Aorta (tissue), 5 donors: Measurements from ENCODE around the gene TMEM132C. TPM values are rescaled to one million over a fixed set of nuclear protein-coding genes. Genes with fewer than 3 reads are reported as not detected.

ENCODE experiments used
- ATAC-seq: fragments of 200-7000 bp; cut with Tn5 transposase; one replicate; pipeline ENCODE4 v1.9.1; 2022; ENCODE audit warnings: moderate library complexity; ENCODE audit not compliant: low FRiP score
- DNase-seq, 2 donors: peaks; one replicate each; pipeline ENCODE4 v3.0.0-alpha.2; 2020
- H3K27ac ChIP-seq, 2 donors: one replicate each; pipeline ENCODE4 v1.5.1; 2013; ENCODE audit warnings: low read length in 2 of 2, mild to moderate bottlenecking in 2 of 2, moderate library complexity in 2 of 2, control low read depth in 1 of 2, inconsistent platforms in 1 of 2, low read depth in 1 of 2
- H3K27me3 ChIP-seq, 2 donors: one replicate each; pipeline ENCODE4 v1.6.1; 2013; ENCODE audit warnings: control low read depth in 1 of 2, low read length in 1 of 2, mild to moderate bottlenecking in 1 of 2, moderate library complexity in 1 of 2; ENCODE audit not compliant: insufficient read depth in 2 of 2, control insufficient read depth in 1 of 2
- H3K36me3 ChIP-seq, 2 donors: one replicate each; pipeline ENCODE4 v1.6.1; 2013; ENCODE audit warnings: control low read depth in 1 of 2, low read length in 1 of 2, mild to moderate bottlenecking in 1 of 2; ENCODE audit not compliant: insufficient read depth in 2 of 2, control insufficient read depth in 1 of 2
- H3K4me1 ChIP-seq, 2 donors: one replicate each; pipeline ENCODE4 v1.6.1; 2013; ENCODE audit warnings: low read length in 2 of 2, control low read depth in 1 of 2, mild to moderate bottlenecking in 1 of 2, moderate library complexity in 1 of 2; ENCODE audit not compliant: insufficient read depth in 2 of 2, control insufficient read depth in 1 of 2
- H3K4me3 ChIP-seq, 2 donors: one replicate each; pipeline ENCODE4 v1.5.1; 2013; ENCODE audit warnings: low read length in 2 of 2, control low read depth in 1 of 2, mild to moderate bottlenecking in 1 of 2
- H3K9me3 ChIP-seq: one replicate; pipeline ENCODE4 v1.6.1; 2013; ENCODE audit warnings: mild to moderate bottlenecking, low read length; ENCODE audit not compliant: control insufficient read depth
- WGBS, 2 donors: extraction: QIAGEN DNeasy Blood & Tissue Kit; methylation state at CpG; one replicate each; pipeline ENCODE4 v1.1.7; 2013; 5-methylcytosine and 5-hydroxymethylcytosine counted together
- intact Hi-C, 2 donors: fragments of 100-400 bp; cut with DNase I; formaldehyde crosslinking; loops; one replicate each; pipeline versions ENCODE4 v1.14.2 to v1.15.0; 2022
- polyA plus RNA-seq, 2 donors: library from polyadenylated mRNA; stranded (reverse); fragments of 200-250 nt; gene quantifications; one replicate each; pipeline ENCODE4 v1.2.3, GENCODE V29; 2013
- total RNA-seq, 2 donors: library from RNA; stranded (reverse); fragmentation: NEBNext Ultra II Directional; extraction: Animal tissue kit (Norgen Biotek cat#: 25700); gene quantifications; one replicate each; pipeline ENCODE4 v1.2.1, GENCODE V29; 2021
- donor health status: healthy with polysubstance abuse.
- donor health status: Bipolar disorder and iron deficiency.
- donor health status: DM: no; HTN: no; CAD: no.
- donor health status: DM: no; HTN: no; CAD: no.
- donor health status: DM: yes; HTN: yes; CAD: no.

TMEM132C gene
- total and polyA plus RNA-seq, 4 donors = 0.49 to 0.78 TPM; not detected in 2

DNA sequence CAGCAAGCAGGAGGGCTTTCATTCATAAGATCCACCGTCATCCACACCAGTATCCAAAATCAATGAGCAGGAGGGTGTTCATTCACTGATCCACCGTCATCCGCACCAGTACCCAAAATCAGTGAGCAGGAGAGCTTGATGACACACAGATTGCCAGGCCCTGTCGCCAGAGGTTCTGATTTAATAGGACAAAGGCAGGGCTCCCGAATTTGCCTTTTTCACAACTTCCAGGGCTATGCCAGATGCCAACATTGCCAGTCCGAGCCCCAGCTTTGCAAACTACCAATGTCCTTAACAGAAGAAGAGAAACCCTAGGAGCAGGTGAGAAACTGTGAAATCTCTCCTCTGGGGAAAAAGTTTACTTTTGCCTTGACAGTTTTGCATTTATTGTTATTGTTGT lies 441.8 kb downstream of the TMEM132C start:
- WGBS, 2 donors = 77 to 81% methylated on average over 6 of the region's 6 CpGs
- Histone ChIP-seq H3K9me3 (peaks cover 1% of the 10 kb centered on the region), H3K4me3 (no peak overlapping the region), H3K27me3 (no peaks in the 10 kb centered on the region), H3K4me1 (no peaks in the 10 kb centered on the region), H3K36me3 (no peaks in the 10 kb centered on the region), H3K27ac (no peak overlapping the region)
- ATAC-seq (no peak), DNase-seq (no peak)
- intact Hi-C loops = no loop called here

DNA sequence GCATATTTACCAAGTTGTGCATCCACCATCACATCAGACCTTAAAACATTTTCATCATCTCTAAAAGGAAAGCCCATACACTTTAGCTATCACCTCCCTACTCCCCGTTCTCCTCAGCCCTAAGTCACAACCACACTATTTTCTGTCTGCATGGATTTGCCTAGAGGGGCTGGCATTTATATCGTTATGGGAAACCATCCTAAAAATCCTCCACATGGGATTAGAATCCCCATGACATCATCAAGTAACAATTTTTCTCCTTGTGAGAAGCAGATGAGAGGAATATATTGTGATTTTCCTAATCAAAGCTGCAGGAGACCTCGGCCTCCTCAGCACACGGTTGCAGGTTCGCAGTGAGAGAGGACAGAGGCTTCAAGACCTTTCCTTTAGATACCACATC lies 442.7 kb downstream of the TMEM132C start:
- Histone ChIP-seq H3K27me3 (no peaks in the 10 kb centered on the region), H3K36me3 (no peaks in the 10 kb centered on the region), H3K4me1 (no peaks in the 10 kb centered on the region), H3K4me3 (no peak overlapping the region), H3K27ac (no peak overlapping the region), H3K9me3 (no peaks in the 10 kb centered on the region)
- DNase-seq (no peak), ATAC-seq (no peak)
- intact Hi-C loops = no loop called here
- WGBS, 2 donors = 12 to 26% methylated on average over 5 of the region's 5 CpGs

DNA sequence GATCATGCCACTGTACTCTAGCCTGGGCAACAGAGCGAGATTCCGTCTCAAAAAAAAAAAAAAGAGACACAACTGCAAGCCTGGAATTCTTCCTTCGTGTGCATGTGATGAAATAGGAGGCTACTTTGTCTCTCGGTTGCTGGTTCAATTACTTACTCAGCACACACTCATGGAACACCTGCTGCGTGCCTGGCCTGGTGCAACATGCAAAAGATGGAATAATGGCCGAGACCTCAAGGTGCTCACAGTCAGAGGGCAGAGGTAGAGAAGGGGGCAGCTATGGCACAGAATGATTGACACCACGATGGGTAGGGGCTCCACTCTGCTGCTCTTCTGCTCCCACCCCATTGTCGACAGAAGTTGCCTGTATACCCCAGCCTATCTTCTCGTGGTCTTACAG lies 444.5 kb downstream of the TMEM132C start:
- DNase-seq (no peak), ATAC-seq (no peak)
- 80 to 84% methylated on average over 9 of the region's 9 CpGs for WGBS, 2 donors
- H3K27me3 ChIP-seq = no peaks in the 10 kb centered on the region
- no peak overlapping the region for H3K27ac ChIP-seq
- intact Hi-C loops = no loop called here
- no peaks in the 10 kb centered on the region for H3K36me3 ChIP-seq
- no peak overlapping the region for H3K4me3 ChIP-seq
- H3K9me3 ChIP-seq = no peaks in the 10 kb centered on the region
- no peaks in the 10 kb centered on the region for H3K4me1 ChIP-seq

DNA sequence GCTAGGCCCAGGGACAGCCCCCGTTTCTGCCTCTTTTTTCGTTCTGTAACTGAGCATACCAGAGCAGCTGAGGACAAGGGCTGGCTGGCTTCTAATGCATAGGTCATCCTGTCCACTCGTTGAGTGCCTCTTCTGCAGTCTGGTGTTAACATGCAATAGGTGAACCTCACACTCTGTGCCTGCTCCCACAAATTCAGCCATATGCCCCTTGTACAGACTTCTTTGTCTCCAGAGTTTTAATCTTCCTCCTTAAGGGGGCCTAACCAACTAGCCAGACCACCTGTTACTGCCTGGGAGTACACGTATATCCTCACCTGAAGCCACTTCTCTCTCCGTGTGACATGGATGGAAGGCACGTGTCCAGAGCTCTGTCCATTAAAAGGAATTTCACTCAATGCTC lies 445.7 kb downstream of the TMEM132C start:
- ATAC-seq (no peak), DNase-seq (no peak)
- H3K9me3 ChIP-seq = peaks cover 2% of the 10 kb centered on the region
- H3K4me3 ChIP-seq = no peak overlapping the region
- H3K27ac ChIP-seq = no peak overlapping the region
- no peaks in the 10 kb centered on the region for H3K36me3 ChIP-seq
- 78 to 81% methylated on average over 6 of the region's 6 CpGs for WGBS, 2 donors
- H3K4me1 ChIP-seq = no peaks in the 10 kb centered on the region
- intact Hi-C loops = no loop called here
- H3K27me3 ChIP-seq = no peaks in the 10 kb centered on the region

DNA sequence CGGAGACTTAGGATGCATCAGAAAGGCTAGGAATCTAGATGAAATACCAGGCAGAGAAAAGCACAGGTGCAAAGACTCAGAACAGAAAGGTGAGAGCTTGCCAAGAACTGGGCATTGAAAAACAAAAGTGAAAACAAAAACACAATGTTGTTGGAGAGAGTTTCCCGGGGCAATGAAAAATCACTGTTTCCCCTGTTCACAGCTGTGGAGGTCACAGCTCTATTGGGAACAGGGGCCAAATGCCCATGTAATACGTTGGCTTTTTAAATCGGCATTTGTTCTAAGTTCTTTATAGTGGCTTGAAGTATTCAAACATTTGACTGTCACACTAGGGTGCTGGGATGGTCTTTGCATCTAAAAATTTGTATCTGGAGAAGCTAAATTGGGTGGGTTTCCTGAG lies 448.5 kb downstream of the TMEM132C start:
- H3K27me3 ChIP-seq = no peaks in the 10 kb centered on the region
- DNase-seq (no peak), ATAC-seq (no peak)
- no peak overlapping the region for H3K4me3 ChIP-seq
- intact Hi-C loops = no loop called here
- H3K36me3 ChIP-seq = no peaks in the 10 kb centered on the region
- no peaks in the 10 kb centered on the region for H3K4me1 ChIP-seq
- peaks cover 4% of the 10 kb centered on the region for H3K9me3 ChIP-seq
- 40 to 58% methylated on average over 4 of the region's 4 CpGs for WGBS, 2 donors
- H3K27ac ChIP-seq = no peak overlapping the region

DNA sequence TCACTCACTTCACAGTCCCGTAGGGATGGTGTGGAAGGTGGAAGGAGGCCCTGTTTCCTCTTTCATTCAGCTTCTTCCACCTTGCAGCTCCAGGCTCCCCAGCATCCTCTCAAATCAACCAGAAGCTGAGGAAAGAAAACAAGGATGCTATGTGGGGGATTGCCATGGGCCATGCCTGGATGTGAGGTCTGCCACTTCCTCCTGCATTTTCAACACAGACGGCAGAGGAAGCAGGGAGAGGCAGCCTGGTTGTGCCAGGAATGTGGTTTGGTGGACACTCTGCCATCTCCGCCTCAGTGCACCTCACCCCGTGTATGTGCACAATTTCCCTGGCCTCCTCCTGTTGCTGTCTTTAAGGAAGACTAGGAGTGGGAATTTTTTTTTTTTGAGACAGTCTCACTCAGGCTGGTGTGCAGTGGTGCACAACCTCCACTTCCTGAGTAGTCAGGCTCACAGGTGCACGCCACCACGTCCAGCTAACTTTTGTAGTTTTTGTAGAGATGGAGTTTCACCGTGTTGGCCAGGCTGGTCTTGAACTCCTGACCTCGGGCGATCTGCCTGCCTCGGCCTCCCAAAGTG lies 457.6 kb downstream of the TMEM132C start:
- Histone ChIP-seq H3K27me3 (no peaks in the 10 kb centered on the region), H3K36me3 (no peaks in the 10 kb centered on the region), H3K9me3 (no peaks in the 10 kb centered on the region), H3K4me1 (no peaks in the 10 kb centered on the region), H3K4me3 (no peak overlapping the region), H3K27ac (no peak overlapping the region)
- 85 to 86% methylated on average over 10 of the region's 10 CpGs for WGBS, 2 donors
- intact Hi-C loops = no loop called here
- DNase-seq = no peak
- ATAC-seq = no peak

DNA sequence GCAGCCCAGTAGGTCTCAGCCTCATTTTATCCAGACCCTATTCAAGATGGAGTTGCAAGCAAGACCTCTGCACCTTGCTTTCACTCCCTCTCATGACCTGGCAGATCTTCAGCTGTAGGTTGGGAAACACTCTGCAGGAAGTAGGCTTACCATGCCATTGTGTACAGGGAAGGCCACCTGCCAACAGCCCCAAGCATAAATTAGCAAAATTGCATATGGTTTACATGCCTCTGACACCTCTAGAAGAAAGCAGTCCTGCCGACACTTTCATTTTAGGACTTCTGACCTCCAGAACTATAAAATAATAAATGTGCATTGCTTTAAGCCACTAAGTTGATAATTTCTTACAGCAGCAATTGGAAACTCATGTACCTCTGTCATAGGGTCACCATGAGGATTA lies 459.9 kb downstream of the TMEM132C start:
- no peak for DNase-seq
- Histone ChIP-seq H3K4me1 (no peaks in the 10 kb centered on the region), H3K4me3 (no peak overlapping the region), H3K9me3 (no peaks in the 10 kb centered on the region), H3K36me3 (no peaks in the 10 kb centered on the region), H3K27ac (no peak overlapping the region), H3K27me3 (no peaks in the 10 kb centered on the region)
- intact Hi-C loops = no loop called here
- no peak for ATAC-seq
- 56 to 69% methylated on average over 1 of the region's 1 CpG for WGBS, 2 donors

DNA sequence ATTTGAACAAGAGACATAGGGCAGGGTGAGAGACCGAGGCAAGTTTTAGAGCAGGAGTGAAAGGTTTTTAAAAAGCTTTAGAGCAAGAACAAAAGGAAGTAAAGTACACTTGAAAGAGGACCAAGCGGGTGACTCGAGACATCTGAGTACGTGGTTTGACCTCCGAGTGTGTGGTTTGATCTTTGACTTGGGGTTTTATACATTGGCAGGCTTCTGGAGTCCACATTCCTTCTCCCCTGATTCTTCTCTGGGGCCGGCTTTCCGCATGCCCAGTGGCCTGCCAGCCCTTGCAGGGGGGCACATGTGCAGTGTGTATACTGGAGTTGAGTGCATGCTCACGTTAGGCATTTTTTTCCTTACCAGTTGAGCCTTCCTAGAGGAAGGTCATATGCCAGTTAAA lies 460.5 kb downstream of the TMEM132C start:
- H3K4me3 ChIP-seq = no peak overlapping the region
- H3K4me1 ChIP-seq = no peaks in the 10 kb centered on the region
- H3K27me3 ChIP-seq = no peaks in the 10 kb centered on the region
- 74 to 81% methylated on average over 8 of the region's 8 CpGs for WGBS, 2 donors
- DNase-seq (no peak), ATAC-seq (no peak)
- H3K36me3 ChIP-seq = no peaks in the 10 kb centered on the region
- no peak overlapping the region for H3K27ac ChIP-seq
- peaks cover 2% of the 10 kb centered on the region for H3K9me3 ChIP-seq
- intact Hi-C loops = no loop called here

DNA sequence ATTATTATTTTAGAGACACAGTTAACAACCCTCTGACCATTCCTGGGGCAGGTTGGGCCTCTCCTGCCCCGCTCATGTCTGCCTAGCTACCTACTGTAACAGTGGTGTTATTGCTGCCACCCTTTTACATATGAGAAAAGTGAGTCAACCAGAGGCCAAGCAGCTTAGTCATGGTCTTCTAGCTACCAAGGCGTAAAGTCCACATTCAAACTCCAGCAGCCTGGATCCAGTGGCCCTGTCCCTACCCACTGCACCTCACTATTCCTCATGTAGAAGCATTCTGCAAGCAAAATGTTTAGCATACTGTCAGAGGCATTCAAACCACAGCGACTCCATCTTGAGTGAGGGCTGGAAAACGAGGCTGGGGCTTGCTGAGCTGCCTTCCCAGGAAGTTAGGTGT lies 461.0 kb downstream of the TMEM132C start:
- H3K4me1 ChIP-seq = no peaks in the 10 kb centered on the region
- ATAC-seq (no peak), DNase-seq (no peak)
- H3K27me3 ChIP-seq = no peaks in the 10 kb centered on the region
- intact Hi-C loops = no loop called here
- 67 to 70% methylated on average over 4 of the region's 4 CpGs for WGBS, 2 donors
- no peak overlapping the region for H3K27ac ChIP-seq
- H3K4me3 ChIP-seq = no peak overlapping the region
- H3K36me3 ChIP-seq = no peaks in the 10 kb centered on the region
- H3K9me3 ChIP-seq = peaks cover 2% of the 10 kb centered on the region
